Dedifferentiated amniotic fluid mesenchymal stem cell (primary cell): Measurements from ENCODE around the gene MBD1.
"Not testable (repeated sequence)": the region's sequence is repeated elsewhere in the genome, so short reads cannot be mapped to it uniquely, and the experiment has no call there.

Experiments
- DNase-seq: peaks from one replicate; pipeline ENCODE4 v3.0.0-alpha.2; 2016; ENCODE audit errors: extremely low spot score

Gene MBD1

DNA sequence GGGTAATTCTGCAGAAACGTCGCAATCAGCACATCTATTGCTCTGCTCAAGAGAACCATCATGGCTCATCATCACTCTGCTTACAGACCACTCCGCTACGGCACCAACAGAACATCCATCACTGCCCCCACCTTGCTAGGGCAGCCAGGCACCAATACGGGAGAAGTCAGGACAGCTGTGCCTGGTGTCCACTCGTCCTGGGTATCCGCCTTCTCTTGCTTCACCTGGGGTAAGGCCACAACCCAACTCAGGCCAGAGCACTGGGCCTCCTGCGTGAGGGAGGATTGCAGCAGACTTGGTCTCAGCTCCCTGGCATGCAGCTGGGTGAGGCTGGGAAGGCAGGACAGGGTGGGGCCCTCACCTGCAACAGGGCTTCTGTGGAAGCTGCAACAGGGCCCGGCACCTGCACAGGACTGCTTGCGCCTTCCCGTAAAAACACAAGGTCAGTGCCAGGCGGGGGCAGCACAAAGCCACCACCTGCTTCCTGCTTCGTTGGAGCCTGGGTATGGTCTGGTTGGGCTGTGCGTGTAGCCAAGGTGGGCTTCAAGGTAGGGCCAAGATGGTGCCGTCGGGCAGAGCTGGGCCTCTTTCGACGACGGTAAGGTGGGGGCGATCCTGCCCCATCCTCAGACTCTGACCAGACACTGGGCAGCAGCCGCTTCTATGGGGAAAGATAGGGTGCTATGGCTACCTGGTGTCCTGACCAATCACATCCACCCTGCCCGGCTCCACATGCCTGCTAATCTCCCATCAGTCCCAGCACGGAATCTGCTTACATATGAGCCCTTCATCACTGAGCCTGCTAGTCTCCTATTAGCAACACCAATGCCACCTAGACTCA is 7.9 kb downstream of the MBD1 start:
- DNase-seq, result no peak

DNA sequence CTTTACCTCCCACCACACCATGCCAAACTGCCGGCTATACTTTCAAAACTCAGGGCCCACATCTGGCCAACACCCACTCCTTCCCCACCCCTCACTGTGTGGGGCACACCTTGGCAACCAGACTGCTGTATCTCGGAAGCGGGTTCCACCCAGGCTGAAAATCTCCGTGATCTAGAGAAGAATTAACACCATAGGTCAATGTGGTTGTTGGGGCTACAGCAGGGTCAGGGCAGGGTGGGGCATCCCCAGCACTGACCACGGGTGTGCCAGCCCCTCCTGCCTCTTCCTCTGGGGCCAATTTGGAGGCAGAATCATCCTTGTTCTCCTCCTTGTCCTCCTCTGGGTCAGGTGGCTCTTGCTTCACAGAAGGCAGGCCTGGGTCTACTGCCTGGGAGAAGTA is 8.8 kb downstream of the MBD1 start:
- no peak for DNase-seq

DNA sequence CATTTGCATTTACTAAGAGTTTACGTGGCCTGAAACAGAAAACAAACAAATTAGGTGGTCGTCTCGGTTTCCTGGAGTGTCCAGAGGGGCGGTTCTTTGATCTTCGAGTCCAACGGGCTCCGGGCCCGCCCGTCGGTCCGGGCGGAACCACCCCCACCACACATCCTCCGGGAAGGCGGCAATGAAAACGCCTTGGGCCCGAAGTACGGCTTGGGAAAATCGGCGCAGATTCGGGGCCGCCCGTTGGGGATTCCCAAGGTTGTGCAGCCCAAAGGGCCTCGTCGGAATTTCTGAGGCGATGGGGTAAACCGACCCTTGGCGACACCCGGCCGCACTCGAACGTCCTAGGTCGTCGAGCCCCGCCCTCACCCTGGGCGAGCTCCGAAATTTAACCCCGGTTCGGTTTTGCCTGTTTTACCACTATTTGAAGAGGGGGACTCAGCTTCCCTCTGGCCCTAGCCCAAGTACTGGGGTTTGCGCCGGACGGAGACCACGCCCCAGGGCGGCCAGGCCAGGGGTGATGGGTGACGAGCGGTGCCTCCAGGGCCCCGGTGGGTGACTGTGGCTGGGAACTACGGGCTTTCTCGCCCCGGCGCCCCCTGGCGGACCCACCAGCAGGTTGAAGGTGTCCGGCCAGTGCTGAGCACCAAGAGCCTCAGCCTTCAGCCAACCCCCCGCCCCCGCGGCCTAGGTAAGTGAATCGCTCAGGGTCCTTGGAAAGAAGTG is 13.1 kb downstream of the MBD1 start:
- no peak for DNase-seq

DNA sequence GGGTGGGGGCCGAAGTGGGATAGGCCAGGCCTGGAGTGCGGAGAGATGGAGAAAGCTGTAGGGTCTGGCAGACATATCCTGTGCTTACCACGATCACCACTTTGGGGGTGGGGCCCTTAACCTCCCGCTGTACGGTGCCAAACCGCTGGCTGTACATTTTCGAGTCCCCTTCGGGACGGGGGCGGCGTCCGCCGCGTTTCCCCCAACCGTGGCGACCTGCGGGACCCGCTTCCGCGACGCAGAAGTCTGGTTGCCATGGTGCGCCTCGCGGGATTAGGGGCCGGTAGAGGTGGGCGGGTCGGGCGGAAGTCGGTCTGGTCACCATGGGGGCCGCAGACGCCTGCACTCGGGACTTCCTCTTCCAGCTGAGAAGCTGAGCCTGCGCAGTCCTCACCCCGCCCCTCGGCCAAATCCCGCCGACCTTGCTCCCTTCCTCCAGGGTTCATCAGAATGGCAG is 15.0 kb downstream of the MBD1 start, which contains the start of gene CFAP53:
Gene CFAP53 (minus strand): TSS at position 248 of the 457 bp plus-strand sequence. CDS start 91 bp downstream, at position 157.
- peak; percentile 81 for DNase-seq

DNA sequence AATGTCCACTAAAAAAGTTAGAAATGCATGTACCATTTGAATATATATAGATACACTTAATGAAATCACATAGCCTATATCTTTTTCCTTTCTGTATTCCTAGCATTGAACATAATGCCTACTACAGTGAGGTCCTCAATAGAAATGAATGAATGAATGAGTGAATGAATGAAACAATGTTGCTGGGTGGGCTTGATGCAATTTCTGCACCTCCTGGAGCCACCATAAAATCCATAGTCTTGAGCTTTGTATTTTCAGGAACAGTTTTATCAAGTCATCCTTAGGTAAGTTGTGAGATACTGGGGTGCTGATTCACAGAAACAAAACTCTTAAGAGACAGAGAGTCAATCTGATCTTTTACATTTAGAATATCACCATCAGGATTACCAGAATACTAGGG is 18.3 kb downstream of the MBD1 start:
- DNase-seq, result no peak

DNA sequence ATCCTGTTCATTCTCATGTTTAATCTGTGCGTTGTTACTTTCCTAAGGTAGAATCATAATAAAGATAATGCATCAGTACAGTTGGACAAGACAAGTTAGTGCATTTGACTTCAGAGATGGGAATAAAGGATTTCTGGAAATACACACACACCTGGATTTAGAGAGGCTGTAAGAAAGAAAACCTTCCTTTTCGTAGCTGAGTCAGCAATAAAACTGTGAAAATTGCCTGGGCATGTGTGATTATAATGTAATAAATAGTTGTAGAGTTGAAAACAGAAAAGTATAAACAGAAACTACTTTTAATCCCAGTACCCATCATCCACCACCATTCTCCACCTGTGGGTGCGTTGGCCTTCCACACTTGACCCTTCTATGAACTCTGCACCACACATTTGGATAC is 30.4 kb downstream of the MBD1 start:
- DNase-seq, result no peak

DNA sequence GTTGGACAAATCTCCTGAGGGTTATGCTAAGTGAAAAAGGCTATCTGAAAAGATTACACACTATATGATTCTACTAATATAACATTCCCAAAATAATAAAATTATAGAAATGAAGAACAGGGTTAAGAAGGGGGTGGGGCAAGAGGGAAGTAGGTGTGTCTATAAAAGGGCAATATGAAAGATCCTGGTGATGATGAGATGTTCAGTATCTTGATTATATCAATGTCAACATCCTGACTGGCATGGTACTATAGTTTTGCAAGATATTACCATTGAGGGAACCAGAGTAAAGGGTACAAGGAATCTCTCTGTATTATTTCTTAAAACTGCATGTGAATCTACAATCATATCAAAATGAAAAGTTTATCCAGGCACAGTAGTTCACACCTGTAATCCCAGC is 31.7 kb downstream of the MBD1 start:
- DNase-seq, result no peak

DNA sequence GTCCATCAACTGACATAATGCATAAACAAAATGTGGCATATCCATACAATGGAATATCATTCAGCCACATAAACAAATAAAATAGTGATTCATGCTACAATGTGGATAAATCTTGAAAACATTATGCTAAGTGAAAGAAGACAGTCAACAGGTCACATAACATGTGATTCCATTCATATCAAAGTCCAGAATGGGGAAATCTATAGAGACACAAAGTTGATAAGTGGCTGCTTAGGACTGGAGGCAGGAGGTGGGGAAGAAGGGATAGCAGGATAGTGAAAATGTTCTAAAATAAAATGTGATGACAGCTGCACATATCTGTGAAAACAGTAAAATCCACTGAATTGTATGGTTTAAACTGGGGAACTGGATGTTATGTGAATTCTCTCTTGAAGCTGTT is 33.8 kb downstream of the MBD1 start:
- no peak for DNase-seq

DNA sequence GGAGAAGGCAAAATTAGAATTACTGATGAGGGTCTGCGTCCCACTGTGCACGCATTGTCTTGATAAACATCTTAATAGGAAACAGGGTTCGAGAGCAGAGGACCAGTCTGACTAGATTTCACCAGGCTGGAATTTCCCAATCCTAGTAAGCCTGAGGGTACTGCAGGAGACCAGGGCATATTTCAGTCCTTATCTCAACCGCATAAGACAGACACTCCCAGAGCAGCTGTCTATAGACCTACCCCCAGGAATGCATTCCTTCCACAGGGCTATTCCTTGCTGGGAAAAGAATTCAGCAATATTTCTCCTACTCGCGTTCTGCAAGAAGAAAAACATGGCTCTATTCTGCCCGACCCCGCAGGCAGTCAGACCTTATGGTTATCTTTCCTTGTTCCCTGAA is 39.6 kb downstream of the MBD1 start:
- DNase-seq, result not testable (repeated sequence)

DNA sequence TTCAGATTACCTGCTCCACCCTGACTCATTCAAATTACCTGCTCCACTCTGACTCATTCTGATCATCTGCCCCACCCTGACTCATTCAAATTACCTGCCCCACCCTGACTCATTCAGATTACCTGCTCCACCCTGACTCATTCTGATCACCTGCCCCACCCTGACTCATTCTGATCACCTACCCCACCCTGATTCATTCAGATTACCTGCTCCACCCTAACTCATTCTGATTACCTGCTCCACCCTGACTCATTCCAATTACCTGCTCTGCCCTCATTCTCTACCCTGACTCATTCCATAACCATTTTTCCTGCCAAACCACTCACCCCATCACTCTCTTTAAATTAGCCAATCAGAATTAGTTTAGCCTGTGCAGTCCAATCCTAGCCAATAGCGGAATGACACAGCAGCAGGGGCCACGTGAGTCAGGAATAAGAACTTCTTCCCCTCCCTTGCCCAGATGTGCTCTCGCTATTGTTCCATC is 41.2 kb downstream of the MBD1 start:
- no peak for DNase-seq

DNA sequence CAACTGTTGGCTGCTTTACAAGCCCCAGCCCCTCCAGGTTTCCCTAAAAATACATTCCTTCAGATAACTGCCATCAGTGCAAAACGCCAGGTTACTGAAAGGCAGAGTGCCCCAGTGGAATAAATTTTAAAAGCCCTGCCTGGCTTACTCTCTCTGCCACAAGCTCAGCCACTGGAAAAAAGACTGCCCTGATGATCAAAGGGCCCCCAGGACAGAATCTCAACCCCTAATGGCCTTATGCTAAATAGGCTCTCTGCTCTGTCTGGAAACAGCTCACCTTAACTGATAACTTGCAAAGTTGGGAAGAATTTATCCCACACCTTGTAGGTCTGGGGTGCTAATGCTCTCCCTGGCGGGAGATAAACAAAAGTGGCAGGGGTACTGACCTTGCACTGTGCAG is 48.9 kb downstream of the MBD1 start:
- no peak for DNase-seq

DNA sequence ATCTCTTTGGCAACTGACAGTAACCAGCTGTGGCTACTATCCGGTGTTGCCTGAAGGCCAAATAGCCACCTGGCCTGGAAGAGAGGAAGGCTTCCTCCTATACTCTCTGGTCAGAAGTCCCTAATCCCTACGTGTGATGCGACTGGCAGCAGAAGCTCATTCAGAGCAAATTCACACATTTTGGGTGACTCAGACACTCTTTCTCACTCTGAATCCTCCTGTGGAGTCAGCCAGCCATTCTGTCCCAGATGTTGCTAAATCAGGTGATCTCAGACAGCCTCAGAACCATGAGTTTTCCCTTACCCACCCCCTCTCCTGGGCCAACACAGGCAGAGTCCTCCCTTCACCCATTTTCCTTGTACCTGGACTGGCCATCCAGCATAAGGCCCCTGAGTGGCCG is 49.7 kb downstream of the MBD1 start:
- no peak for DNase-seq

DNA sequence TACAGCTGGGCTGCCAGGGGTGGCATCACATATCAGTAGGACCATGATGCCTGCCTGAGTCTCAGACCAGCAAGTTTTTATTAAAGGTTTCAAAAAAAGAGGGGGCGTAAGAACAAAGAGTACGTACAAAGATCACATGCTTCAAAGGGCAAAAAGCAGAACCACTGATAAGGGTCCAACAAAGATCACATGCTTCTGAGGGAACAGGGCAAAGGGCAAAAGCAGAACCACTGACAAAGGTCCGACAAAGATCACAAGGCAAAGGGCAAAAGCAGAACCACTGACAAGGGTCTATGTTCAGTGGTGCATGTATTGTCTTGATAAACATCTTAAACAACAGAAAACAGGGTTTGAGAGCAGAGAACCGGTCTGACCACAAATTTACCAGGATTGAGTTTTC is 61.1 kb downstream of the MBD1 start:
- not testable (repeated sequence) for DNase-seq
